ENCODE results near the gene NAA50. TPM values are rescaled to one million over a fixed set of nuclear protein-coding genes. Genes with fewer than 3 reads are reported as not detected.

The NAA50 gene
- total RNA-seq, 1 donor from 2014 or later, result 110 TPM

- Mint-ChIP-seq H3K4me1 (ENCODE audit: low read depth) (peaks cover 34% of the 10 kb centered on the region), H3K27ac (no peak overlapping the region), H3K4me3 (ENCODE audit: low read depth) (no peak overlapping the region), H3K36me3 (ENCODE audit: insufficient read depth) (no peaks in the 10 kb centered on the region), H3K27me3 (no peaks in the 10 kb centered on the region), H3K9me3 (ENCODE audit: low read depth) (no peaks in the 10 kb centered on the region)
- no peak for TF ChIP-seq CTCF (IDR thresholded peaks at IDR 0.05; ENCODE audit: unreplicated experiment)
- DNase-seq (ENCODE audit: low spot score, unreplicated experiment), result no peak
Measured at GRCh38 chr3:113743006-113743630, 2.9 kb downstream of the NAA50 start.

DNA sequence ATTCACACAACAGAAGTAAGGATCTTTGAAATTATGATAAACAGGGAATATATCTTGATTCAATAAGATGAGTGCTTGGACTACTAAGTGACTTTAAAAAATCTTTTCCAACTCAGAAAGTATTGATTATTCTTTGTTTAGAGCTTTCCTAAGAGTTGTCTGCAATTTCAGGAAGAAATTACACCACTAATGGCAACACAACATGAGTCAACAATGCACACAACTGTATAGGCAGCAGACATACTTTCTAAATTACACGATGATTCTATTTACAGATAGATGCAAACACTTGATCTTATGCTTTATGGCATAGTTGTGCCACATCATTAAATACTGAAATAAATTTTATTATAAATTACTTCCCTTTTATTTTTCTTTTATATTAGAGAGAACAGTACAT, 4.4 kb downstream of the NAA50 start:
- no peak for TF ChIP-seq CTCF (IDR thresholded peaks at IDR 0.05; ENCODE audit: unreplicated experiment)
- Mint-ChIP-seq H3K4me1 (ENCODE audit: low read depth) (peaks cover 37% of the 10 kb centered on the region), H3K9me3 (ENCODE audit: low read depth) (no peaks in the 10 kb centered on the region), H3K27ac (no peak overlapping the region), H3K36me3 (ENCODE audit: insufficient read depth) (no peaks in the 10 kb centered on the region), H3K27me3 (no peaks in the 10 kb centered on the region), H3K4me3 (ENCODE audit: low read depth) (no peak overlapping the region)
- no peak for DNase-seq (ENCODE audit: low spot score, unreplicated experiment)

GRCh38 chr3:113741086-113741485, 5.0 kb downstream of the NAA50 start:
- Mint-ChIP-seq H3K36me3 (ENCODE audit: insufficient read depth) (no peaks in the 10 kb centered on the region), H3K9me3 (ENCODE audit: low read depth) (no peaks in the 10 kb centered on the region)

DNA sequence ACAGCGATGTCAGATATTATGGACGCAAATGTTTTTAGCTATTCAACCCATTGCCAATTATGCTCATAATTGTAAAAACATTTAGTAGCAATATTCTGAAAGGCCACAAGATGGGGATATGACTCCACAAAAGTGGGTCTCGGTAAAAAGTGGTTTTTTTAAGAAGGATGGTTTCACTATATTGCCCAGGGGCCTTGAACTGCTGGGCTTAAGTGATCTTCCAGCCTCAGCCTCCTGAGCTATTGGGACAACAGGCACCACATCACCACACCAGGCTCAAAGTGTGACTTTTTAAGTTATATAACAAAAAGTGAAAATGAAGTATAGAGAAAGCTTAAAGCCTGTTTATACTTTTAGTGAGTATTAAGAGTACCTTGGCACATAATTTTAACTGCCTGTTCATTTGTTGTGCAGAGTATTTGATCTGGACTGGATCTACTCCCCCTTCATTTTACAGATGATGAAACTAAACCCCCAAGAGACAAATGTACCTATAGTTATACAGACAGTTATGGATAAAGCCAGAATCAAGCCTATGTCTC, 9.4 kb downstream of the NAA50 start:
- Mint-ChIP-seq H3K9me3 (ENCODE audit: low read depth) (no peaks in the 10 kb centered on the region), H3K36me3 (ENCODE audit: insufficient read depth) (no peaks in the 10 kb centered on the region), H3K4me3 (ENCODE audit: low read depth) (no peak overlapping the region), H3K27me3 (no peaks in the 10 kb centered on the region), H3K27ac (peak overlapping the region; percentile 39), H3K4me1 (ENCODE audit: low read depth) (peaks cover 18% of the 10 kb centered on the region)
- DNase-seq (ENCODE audit: low spot score, unreplicated experiment), result no peak
- peak; percentile 69 for TF ChIP-seq CTCF (IDR thresholded peaks at IDR 0.05; ENCODE audit: unreplicated experiment)

More at GRCh38 chr3:113741086-113741485, 5.0 kb downstream of the NAA50 start:
- H3K27ac Mint-ChIP-seq, result no peak overlapping the region
- H3K4me3 Mint-ChIP-seq (ENCODE audit: low read depth), result no peak overlapping the region
- no peak for TF ChIP-seq CTCF (IDR thresholded peaks at IDR 0.05; ENCODE audit: unreplicated experiment)
- peaks cover 38% of the 10 kb centered on the region for H3K4me1 Mint-ChIP-seq (ENCODE audit: low read depth)
- no peaks in the 10 kb centered on the region for H3K27me3 Mint-ChIP-seq
- no peak for DNase-seq (ENCODE audit: low spot score, unreplicated experiment)

- Mint-ChIP-seq H3K9me3 (ENCODE audit: low read depth) (no peaks in the 10 kb centered on the region), H3K4me1 (ENCODE audit: low read depth) (peaks cover 2% of the 10 kb centered on the region), H3K27me3 (no peaks in the 10 kb centered on the region), H3K4me3 (ENCODE audit: low read depth) (no peak overlapping the region), H3K36me3 (ENCODE audit: insufficient read depth) (peaks cover 4% of the 10 kb centered on the region), H3K27ac (peak overlapping the region; percentile 63)
- no peak for DNase-seq (ENCODE audit: low spot score, unreplicated experiment)
- no peak for TF ChIP-seq CTCF (IDR thresholded peaks at IDR 0.05; ENCODE audit: unreplicated experiment)
Measured at GRCh38 chr3:113731694-113732093, 14.4 kb downstream of the NAA50 start.
